ENCODE data around the gene CDH13. TPM values are rescaled to one million over a fixed set of nuclear protein-coding genes. Genes with fewer than 3 reads are reported as not detected.

Gene CDH13
- total RNA-seq, 1 donor from 2014 or later = 28.9 TPM

DNA sequence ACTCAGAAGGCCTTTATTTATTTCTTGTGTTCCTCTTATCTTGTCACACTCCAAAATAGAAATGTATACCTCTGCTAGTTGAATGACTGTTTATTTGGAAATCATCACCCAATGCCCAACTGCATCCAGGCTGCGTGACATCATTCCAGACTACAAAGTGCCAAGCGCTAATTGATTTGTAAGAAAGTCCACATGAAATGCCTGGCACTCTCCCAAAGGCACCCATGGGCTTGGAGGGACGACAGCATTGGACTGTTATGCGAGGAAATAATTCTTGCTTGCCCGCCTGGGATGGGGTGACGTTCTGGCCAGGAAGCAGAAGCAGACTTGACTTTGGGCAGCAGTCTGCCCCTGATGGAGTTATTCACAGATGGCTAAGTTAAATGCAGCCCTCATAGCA is 165.9 kb downstream of the CDH13 start:
- no peak for DNase-seq

DNA sequence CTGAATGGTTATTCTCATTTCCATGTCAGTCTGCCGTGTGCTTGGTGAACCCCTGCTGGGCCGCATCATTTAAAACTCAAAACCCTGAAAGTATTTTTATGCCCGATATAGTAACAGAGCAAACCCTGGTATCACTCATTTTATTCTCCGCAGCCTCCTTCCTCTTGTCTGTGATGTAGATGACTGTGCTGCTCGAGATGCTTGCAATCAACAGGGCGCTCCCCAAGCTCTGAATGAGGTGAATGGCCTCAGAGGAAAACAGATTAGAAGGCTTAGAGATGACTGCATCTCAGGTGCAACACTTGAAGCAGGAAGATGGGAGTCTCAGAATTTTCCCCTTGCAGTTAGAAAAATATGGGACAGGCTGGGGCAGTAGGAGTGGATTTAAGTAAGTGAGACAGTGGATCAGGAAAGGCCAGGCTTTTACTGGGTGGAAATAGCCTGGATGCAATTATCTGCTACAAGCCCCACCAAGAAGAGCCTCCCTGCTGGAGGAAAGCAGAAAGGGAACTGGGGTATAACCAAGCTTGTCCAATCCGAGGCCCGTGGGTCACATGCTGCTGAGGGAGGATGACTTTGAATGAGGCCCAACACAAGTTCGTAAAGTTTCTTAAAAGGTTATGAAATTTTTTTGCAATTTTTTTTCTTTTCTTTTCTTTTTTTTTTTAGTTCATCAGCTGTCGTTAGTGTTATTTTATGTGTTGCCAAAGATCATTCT is 166.9 kb downstream of the CDH13 start:
- no peak for DNase-seq

DNA sequence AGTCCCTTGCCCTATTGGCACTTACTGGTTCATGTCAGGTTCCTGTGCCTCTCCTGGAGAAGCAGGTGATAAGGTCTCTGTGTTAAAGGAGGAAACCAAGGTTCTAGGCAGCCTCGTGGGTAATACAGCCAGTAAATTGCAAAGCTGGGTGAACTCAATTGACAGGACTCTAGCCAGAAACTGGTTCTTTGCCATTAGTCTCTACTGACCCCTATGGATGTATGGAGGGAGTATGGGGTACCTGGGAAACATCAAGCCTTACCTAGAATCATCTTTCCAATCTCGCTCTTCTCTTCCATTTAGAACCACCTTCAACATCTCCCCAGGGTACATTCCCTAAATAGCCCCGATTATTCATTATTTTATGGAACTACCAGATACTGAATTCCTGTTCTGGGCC is 169.3 kb downstream of the CDH13 start:
- DNase-seq = no peak

DNA sequence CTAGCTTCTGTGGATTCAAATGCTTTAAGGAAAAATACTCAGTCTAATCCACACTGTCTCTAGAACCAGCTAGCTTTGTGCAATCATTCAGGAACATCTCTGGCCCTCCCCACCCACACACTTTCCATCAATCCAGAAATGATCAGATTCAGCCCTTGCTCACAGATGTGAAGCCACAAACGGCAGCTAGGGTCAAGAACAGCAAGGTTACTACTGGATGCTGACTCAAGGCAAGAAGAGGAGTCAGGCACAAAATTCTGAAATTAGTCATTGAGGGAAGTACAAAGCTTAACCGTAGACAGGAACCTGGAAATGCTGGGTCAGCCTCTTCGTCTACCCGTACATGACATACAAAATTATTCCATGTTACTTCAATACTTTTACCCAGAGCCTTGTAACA is 174.6 kb downstream of the CDH13 start:
- no peak for DNase-seq

DNA sequence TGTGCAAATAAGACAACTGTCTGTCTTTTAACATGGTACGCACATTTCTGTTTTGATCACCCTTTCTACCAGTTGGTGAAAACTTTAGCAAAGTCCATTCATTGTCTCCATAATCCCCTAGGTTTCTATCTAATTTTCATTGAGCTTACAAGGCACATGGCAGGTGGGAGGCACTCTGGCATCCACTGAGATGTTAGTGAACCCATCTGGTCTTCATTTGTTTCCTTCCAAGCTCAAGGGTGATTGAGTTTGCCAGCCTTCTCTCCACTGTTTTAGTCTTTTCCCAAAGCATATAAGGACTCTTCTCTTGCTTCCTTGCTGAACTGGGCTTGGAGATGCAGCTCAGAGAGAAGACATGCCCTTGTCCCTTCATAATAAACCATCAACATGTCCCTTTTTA is 179.1 kb downstream of the CDH13 start:
- no peak for DNase-seq

DNA sequence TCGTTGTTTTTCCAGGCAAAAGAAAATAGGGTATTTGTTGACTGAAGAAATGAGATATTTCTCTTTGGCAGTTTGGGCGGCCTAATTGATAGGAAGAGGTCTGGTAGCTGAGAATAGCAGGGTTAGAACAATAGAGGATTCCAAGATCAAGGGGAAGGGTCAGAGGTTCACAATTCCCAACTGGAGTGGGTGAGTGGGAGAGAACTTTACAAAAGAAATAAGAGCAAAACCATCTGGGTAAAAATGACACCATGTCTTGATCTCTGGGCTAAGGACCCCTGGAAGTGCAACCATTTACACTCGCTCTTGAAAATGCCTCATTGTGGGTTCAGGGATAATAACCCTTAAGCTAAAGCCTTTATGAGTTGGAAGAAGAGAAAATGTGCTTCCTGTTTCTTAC is 180.5 kb downstream of the CDH13 start:
- no peak for DNase-seq

DNA sequence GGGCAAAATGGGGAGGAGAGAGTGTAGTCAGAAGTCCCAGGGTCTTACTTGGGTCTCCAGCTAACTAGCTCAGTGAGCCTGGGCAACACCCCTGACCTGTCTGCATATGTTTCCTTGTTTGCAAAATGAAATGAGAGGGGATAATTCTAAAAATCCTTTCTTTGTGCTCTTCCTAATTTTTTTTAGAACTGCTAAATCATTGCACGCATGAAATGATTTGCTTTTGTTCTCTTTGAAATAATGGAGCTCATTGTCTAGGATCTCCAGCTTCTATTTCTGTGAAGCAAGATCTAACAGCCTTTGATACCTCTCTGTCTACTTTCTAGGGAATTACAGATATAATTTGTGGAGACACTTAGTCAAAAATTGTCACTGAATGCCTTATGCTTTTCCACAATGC is 181.3 kb downstream of the CDH13 start:
- DNase-seq = no peak

DNA sequence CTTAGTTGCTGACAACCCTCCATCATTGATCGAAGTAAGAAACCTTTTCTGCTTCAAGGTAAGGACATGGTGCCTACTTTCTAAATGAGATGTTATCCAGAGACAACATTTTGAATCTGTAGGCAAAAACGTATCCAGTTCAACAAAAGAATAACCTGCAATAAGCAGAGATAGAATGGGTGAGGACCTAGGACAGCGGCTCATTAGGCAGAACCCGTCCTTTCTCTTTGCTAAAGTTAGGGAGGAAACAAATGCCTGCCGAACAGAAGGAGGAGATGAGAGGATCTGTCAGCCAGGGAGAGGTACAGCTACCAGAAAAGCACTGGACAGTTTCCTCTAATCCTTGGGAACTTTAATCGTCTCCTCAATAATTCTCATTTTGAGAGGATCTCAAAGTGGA is 183.3 kb downstream of the CDH13 start:
- DNase-seq = no peak

DNA sequence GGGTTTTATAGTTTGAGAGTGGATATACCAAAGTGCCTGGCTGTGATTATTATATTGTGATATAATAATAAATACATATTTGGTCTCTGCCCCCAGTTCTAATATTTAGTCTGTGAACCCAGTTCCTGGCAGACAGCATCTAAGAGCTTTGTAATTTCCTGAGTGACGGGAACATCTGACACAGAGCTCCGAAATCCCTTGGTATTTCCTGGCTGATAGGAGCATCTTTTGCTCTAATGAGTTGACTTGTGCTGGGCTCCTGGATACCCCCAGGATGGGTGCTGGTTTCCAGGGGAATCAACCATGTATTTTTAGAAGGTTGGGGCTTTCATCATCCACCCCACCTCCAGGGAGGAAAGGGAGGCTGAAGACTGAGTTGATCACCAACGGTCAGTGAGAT is 187.3 kb downstream of the CDH13 start:
- no peak for DNase-seq

DNA sequence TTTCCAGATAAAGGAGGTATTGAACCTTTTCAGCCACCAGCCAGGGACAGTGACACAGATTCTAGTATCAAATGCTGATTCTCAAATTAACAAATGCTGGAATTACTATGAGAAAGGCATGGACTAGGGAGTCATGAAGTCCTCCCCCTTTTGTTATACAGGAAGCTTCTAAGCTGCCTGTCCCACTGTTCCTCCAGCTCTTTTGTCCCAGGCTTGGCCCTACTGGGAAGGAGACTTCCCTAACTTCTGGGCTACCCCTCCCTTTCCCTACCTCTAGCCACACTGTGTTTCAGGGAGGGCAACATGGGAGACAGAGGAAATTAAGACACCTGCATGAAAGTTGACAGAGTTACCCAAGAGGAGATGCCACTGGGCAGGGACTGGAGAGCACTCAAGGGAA is 192.5 kb downstream of the CDH13 start:
- DNase-seq = no peak

DNA sequence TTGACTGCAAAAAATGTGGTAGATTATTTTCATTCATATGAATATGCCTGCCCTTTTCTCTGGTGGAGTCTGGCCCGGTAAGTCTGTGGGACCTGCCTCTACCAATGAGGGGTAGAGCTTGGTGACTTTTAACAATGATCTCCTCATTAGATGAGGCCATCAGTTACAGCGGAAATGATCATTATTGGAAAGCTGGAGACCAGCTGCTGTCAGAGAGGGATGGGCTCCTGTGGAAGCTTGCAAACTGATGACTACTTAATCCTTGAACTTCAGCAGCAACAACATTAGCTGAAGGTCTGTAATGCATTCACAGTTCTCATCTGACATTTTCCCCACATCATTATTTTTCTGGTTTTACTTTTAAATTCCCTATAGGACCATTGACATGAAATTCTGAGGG is 194.1 kb downstream of the CDH13 start:
- no peak for DNase-seq

DNA sequence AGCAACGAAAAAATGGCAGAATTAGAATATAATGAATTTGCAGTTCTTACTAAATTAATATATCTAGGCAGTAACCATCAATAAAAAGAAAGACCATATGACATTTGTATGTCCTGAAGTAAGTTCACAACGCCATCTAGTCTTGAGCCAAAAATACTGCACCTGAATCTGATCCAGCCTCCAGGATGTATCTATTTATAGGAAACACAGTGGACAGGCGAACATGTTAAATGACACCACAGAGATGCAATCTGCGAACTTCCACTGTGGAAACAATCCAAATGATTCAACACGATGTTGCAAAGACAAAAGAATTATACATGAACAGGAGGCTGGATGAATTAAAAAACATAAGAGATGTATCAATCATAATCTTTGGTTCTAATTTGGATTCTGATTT is 197.6 kb downstream of the CDH13 start:
- DNase-seq = no peak

DNA sequence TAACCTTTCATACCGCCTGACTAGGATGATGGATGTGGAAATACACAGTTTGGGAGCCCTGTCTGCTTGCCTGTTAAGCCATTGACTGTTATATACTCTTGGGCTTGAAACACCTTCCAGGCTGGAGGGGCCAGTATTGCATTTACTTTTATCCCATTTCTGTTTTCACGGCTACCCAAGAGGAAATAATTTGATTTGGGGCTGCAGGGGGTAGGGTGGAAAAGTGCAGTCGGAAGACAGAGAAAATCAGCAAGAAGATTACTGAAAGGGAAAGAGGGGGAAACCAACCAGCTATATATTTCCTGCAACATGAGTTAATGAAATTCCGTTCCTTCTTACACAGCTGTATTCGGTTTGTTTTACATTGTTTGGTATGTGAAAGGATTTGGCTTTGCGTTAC is 202.5 kb downstream of the CDH13 start:
- DNase-seq = no peak

DNA sequence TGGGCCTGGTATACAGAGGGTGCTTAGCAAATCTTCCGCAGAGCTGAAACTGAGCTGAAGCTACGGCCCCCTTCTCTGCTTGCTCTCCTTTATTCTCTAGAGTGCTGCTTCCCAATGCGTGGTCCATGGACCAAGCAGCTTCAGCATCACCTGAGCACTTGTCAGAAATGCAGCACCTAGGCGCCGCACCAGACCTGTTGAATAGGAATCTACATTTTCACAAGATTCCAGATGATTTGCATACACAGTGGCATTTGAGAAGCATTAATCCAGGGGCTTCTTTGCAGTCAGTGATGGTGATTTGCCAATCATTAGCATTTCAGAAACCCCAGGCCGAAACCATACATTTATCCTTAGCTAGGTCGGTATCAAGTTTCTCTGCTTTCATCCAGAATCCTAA is 204.2 kb downstream of the CDH13 start:
- no peak for DNase-seq

DNA sequence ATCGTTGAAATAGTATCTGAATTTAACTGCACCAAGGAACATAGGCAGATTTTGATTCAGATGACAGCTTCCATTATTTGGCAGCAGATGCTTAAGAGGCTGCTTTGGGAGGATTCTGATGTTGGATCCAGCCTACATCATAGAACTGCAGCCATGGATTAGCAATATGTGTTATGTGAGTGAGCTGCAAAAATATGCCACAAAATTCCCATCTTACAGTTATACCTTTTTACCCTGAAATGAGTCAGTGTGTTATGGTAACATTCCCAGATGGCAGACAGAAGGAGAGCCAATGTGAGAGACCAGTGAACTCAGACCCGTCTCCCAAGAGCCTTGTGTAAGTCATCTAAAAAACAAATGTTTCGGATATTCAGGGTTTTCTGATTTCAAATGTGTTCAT is 206.1 kb downstream of the CDH13 start:
- no peak for DNase-seq

DNA sequence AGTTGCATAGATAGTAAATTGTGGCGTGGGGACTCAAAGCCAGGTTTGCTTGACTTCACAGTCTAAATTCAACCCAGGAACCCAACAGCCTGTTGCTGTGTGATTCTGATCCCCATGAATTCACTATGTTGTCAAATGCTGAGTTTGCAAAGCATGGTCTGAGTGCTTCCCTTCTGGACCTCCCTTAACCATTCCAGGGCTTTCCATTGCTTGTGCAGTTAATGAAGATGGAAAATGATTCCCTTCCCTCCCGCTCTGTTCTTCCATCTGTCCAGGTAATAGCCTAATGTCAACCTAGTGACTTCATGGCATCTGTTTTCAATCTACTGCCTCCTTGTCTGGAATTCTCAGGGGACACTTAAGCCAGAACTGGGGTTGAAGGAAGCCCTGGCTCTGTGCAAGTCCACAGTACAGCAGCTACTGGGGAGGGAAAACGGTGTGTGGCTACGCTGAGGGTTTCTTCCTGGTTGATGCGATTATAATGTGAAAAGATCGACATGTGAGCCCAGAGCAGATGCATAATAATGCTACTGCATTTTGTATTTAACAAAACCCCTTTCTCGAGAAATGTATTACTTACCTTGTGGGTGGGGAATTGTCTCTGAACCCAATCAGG is 206.7 kb downstream of the CDH13 start:
- DNase-seq = no peak

DNA sequence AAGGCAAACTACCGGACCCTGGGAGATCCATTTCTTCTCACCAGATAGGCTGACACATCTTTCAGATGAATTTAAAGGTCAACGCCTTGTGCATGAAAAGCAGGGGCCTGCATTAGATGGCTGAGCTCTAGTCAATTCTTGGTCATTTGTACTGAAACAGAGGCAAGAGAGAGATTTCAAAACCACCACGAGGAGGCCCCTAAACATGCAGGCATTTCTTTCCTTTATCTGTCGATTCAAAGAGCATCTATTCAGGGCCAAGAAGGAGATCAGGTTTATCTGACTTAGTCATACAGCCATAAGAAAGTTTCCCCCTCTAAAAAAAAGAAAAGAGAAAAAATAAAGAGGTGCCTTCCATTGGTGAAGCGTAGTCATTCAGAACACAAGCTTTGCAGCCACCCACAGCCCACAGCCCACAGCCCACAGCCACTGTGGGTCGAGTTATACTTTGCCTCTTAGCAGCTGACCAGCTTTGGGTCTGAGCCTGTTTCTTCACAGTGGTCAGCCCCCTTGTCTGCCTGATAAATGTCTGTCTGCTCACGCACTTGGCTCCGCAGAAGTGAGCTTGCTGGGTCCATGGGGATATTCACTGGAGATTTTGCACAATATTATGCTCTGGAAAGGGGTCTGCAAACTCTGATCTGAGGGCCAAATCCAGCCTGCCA is 207.5 kb downstream of the CDH13 start:
- DNase-seq = no peak

DNA sequence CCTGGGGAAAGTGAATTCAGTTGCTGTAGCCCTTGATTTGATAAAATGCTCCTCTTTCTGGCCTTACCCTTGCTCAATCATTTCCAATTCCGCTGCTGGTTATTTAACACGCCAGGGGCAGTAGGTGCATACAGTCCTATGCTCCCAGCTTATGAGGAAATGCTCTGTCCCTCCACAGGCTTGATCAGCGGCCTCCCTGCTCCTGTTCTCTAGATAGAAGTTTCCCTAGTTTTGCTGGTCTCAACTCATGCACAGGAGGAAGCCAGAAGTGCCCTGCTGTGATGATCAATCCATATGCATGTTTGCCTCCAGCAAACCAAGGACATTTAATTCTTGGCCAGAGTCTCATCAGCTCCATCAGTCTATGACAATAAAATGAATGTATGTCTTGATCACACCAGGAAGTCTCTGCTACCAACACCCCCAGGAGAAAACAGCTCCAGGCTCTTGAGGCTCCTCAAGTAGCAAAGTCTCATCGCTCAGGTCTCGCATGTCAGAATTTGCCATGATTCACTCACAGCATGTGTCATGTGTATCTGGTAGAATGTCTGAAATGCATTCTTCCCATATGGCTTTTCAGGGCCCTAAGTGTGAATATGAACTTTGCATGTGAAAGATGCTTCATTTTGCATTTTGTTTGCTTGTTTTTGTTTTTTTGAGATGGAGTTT is 208.9 kb downstream of the CDH13 start:
- no peak for DNase-seq

DNA sequence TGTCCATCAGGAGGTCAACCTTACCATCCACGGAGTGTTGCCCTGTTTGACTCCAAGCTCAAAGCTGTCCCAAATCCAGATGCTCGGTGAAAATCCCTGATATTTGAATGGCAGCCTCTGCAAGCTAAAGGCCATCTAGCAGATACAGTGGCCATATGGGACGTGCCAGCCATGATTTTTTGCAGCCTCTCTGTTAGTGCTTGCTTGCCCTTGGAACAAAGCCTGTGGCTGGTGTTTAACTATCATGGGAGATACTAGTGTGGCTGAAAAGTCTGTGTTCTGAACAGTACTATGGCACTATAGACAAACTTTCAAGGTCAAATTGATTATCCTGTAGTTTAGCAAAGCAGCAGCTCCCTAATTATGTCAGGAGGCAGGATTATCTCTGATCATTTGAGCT is 214.3 kb downstream of the CDH13 start:
- DNase-seq = no peak

DNA sequence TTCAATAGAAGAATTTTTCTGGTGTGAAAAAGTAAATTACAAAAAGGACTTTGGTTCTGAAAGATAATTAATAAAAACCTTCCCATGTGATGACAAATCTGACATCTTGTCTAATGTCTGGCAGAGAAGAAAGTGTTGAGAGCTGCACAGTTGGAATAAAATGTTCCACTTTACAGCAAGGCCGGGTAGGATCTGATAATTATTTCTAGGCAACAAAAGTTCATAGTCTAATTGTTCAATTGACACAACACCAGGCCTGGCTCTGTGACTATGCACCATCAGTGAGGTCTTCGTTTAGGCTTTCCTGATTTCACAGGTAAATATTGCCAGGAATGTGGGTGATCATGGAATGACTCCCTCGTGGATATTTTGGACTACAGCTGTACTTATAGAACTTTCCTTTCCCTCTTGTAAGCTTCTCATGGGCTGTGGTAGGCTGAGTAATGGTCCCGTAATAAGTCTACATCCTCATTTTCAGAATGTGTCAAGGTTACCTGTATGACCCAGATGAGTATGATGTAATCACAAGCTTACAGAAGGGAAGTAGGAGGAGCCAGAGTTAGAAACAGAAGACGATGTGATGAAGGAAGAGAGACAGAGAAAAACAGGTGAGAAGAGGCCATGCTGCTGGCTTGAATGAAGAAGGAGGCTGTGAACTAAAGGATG is 217.0 kb downstream of the CDH13 start:
- no peak for DNase-seq

DNA sequence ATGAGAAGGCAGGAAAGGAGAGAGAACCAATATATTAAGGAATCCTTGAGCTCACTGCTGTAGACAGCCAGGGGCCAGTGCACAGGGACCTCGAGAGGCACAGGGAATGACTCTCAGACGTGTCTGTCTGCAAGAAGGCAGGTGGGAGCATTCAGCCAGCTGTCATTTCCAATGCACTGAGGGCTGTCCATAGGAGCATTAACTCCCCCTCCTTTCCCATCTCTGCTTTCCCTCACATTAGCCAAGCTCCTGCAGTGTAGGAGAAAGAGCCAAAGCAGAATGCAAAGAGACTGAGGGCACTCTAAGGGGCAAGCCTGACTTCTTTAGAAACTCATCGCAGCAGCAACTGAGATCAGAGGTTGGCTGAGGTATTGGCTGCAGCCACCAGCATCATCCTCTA is 218.3 kb downstream of the CDH13 start:
- DNase-seq = no peak

DNA sequence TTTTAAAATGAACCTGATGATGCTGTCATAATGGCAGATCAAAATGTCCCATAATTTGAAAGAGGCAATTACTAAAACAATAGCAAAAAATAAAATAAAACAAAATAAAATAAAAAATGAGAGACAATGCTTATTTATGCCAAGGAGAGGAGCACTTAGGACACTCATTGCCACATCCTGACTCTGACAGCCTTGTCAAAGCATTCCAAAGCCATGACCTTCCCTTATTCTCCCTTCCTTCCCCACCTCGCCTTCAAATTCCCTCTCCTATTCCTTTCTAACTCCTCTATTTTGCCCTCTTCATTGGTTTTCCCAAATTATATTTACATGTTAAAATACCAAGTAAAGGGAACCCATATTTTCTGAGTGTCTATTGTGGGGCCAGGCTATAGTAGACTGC is 220.0 kb downstream of the CDH13 start:
- no peak for DNase-seq

DNA sequence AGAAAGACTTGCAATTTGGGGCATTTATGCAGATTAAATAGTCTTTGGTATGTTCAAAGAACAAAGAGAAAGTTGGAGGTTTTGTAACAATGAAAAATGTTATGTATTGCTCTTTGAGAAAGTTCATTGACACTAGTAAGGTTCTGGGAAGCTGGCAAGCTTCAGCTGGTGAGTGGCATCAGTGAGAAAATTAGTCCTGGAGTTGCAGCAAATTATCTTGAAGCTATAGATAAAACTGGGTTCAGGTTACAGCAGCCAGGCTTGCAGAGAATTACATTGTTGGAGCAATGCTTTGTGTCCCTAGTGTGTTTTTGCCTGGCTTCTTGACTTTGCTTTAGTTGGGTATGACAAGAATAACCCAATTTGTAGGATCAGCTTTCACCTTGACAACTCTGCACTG is 221.2 kb downstream of the CDH13 start:
- no peak for DNase-seq

Data from skin of body (tissue), 2 donors.